ENCODE measurements around the gene LAMA4. TPM values are rescaled to one million over a fixed set of nuclear protein-coding genes. Genes with fewer than 3 reads are reported as not detected.
A peak's percentile ranks its signal among the peaks of the same experiment; 100 is the strongest.

The LAMA4 gene
- total RNA-seq, 1 experiment from 2014 or later = 89.9 TPM

- H3K4me3 Mint-ChIP-seq (ENCODE audit: low read depth, unreplicated experiment) = no peak overlapping the region
- intact Hi-C loops (cut with micrococcal nuclease; ENCODE audit: unreplicated experiment) = no loop called here
- peak; percentile 30 for DNase-seq
Observed at GRCh38 chr6:112281821-112282615, 27.7 kb upstream of the LAMA4 start.

DNA sequence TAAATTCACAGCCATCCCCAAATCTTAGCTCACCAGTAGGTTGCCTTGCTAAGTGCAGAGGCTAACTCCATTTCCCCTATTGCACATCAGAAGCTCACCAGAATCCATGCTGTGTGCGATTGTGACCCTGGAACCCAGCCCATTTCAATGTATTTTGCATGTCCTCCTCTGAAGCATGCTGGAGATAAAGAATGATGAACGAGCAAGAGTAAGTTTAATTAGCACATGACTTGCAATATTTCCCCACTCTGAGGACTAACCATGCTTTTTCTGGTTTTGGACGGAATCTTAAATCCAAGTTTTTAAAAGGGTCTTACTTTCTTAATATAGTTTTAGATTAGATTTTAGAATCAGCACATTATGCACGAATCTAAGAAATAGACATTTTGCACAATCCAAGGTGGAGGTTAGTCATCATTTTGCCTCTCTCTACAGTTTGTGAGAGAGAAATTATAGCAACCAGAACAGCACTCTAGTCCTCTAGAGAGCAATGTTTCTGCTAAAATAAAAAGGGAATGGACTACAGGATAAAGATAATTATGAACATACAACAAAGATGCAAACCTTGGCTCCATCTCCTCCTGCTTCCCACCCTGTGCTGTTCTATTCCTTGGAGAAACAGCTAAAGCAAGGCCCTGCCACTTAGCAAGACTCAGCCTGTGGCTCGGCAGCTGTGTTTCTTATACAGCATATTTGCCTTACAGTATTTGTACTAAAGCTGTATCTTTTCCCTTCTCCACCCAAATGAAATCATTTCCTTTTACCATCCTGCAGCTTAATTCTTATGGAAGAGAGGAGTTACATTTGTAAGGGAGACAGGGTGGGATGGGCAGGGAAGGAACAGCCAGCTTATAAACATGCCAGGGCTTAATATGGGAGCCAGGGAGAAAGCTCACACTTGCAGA, 24.9 kb upstream of the LAMA4 start:
- CTCF ChIA-PET = no interaction called here
- H3K4me1 Mint-ChIP-seq (ENCODE audit: low read depth, unreplicated experiment) = peaks cover 26% of the 10 kb centered on the region
- intact Hi-C loops (cut with micrococcal nuclease; ENCODE audit: unreplicated experiment) = no loop called here
- BruUV-seq (replicated peaks) = no TSS peak
- TF ChIP-seq, protein P1, sequence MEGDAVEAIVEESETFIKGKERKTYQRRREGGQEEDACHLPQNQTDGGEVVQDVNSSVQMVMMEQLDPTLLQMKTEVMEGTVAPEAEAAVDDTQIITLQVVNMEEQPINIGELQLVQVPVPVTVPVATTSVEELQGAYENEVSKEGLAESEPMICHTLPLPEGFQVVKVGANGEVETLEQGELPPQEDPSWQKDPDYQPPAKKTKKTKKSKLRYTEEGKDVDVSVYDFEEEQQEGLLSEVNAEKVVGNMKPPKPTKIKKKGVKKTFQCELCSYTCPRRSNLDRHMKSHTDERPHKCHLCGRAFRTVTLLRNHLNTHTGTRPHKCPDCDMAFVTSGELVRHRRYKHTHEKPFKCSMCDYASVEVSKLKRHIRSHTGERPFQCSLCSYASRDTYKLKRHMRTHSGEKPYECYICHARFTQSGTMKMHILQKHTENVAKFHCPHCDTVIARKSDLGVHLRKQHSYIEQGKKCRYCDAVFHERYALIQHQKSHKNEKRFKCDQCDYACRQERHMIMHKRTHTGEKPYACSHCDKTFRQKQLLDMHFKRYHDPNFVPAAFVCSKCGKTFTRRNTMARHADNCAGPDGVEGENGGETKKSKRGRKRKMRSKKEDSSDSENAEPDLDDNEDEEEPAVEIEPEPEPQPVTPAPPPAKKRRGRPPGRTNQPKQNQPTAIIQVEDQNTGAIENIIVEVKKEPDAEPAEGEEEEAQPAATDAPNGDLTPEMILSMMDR (IDR thresholded peaks at IDR 0.05; ENCODE audit: unreplicated experiment) = no peak
- no peaks in the 10 kb centered on the region for H3K27me3 Mint-ChIP-seq (ENCODE audit: unreplicated experiment)
- no peak overlapping the region for H3K27ac Mint-ChIP-seq (ENCODE audit: unreplicated experiment)
- H3K9me3 Mint-ChIP-seq (ENCODE audit: low read depth, unreplicated experiment) = no peaks in the 10 kb centered on the region
- H3K36me3 Mint-ChIP-seq (ENCODE audit: insufficient read depth, unreplicated experiment) = no peaks in the 10 kb centered on the region
- no peak overlapping the region for H3K4me3 Mint-ChIP-seq (ENCODE audit: low read depth, unreplicated experiment)
- no peak for DNase-seq

More at GRCh38 chr6:112281821-112282615, 27.7 kb upstream of the LAMA4 start:
- Mint-ChIP-seq H3K4me1 (ENCODE audit: low read depth, unreplicated experiment) (peaks cover 26% of the 10 kb centered on the region), H3K36me3 (ENCODE audit: insufficient read depth, unreplicated experiment) (no peaks in the 10 kb centered on the region), H3K9me3 (ENCODE audit: low read depth, unreplicated experiment) (no peaks in the 10 kb centered on the region), H3K27ac (ENCODE audit: unreplicated experiment) (no peak overlapping the region), H3K27me3 (ENCODE audit: unreplicated experiment) (no peaks in the 10 kb centered on the region)
- CTCF ChIA-PET = interaction anchor here (0.5 to 2.1 kb wide), 2 partner anchors 10 to 102 kb away, joined by 3 to 9 read pairs; no protein-coding TSS in a partner anchor
- no TSS peak for BruUV-seq (replicated peaks)
- TF ChIP-seq, protein P1 (IDR thresholded peaks at IDR 0.05; ENCODE audit: unreplicated experiment) = no peak

DNA sequence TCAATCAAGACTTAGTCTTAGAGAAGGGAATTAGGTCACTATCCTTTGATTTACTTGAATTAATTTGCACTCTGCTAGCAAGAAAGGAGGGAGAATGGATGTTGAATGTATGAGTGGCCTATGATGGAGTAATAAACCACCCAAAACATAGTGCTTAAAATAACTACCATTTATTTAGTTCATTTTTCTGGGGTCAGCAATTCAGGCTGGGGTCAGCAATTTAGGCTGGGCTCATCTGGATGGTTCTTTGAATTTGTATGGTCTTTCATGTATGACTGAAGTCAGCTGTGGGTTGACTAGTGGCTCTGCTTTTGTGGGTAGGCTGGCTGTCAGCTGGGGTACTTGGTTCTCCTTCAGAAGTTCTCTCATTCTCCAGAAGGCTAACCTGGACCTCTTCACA, 21.0 kb upstream of the LAMA4 start:
- Mint-ChIP-seq H3K9me3 (ENCODE audit: low read depth, unreplicated experiment) (no peaks in the 10 kb centered on the region), H3K27me3 (ENCODE audit: unreplicated experiment) (no peaks in the 10 kb centered on the region), H3K4me3 (ENCODE audit: low read depth, unreplicated experiment) (no peak overlapping the region), H3K27ac (ENCODE audit: unreplicated experiment) (no peak overlapping the region), H3K4me1 (ENCODE audit: low read depth, unreplicated experiment) (no peaks in the 10 kb centered on the region), H3K36me3 (ENCODE audit: insufficient read depth, unreplicated experiment) (no peaks in the 10 kb centered on the region)
- intact Hi-C loops (cut with micrococcal nuclease; ENCODE audit: unreplicated experiment) = no loop called here
- DNase-seq = no peak
- TF ChIP-seq, protein P1 (IDR thresholded peaks at IDR 0.05; ENCODE audit: unreplicated experiment) = no peak
- CTCF ChIA-PET = interaction anchor here (0.5 kb wide), 1 partner anchor 1620 kb away, joined by 4 read pairs; no protein-coding TSS in a partner anchor
- BruUV-seq (replicated peaks) = no TSS peak

DNA sequence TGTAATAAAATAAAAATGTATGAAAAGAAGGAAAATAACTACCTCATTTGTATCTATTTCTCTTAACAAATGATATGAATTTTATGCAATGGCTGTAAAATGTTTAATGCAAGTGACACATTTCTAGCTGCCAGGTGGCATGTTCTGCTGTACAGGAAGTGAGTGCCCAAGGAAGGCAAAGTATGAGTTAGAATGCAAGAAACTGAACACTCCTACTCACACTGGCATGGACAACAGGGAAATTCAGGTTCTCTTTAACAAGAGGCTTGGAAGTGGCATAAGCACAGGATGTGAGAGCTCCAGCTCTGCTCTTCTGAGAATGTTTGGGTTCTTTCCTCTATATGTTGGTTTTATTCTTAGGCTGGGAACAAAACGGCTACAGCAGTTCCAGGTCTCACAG, 20.4 kb upstream of the LAMA4 start:
- TF ChIP-seq, protein P1 (IDR thresholded peaks at IDR 0.05; ENCODE audit: unreplicated experiment) = no peak
- no peaks in the 10 kb centered on the region for H3K4me1 Mint-ChIP-seq (ENCODE audit: low read depth, unreplicated experiment)
- no TSS peak for BruUV-seq (replicated peaks)
- H3K27me3 Mint-ChIP-seq (ENCODE audit: unreplicated experiment) = no peaks in the 10 kb centered on the region
- H3K27ac Mint-ChIP-seq (ENCODE audit: unreplicated experiment) = no peak overlapping the region
- H3K36me3 Mint-ChIP-seq (ENCODE audit: insufficient read depth, unreplicated experiment) = no peaks in the 10 kb centered on the region
- no peak for DNase-seq
- no peak overlapping the region for H3K4me3 Mint-ChIP-seq (ENCODE audit: low read depth, unreplicated experiment)
- H3K9me3 Mint-ChIP-seq (ENCODE audit: low read depth, unreplicated experiment) = no peaks in the 10 kb centered on the region
- CTCF ChIA-PET = no interaction called here
- intact Hi-C loops (cut with micrococcal nuclease; ENCODE audit: unreplicated experiment) = no loop called here
